K562 (cell line): Measurements from ENCODE around the gene SF3B4. TPM values are rescaled to one million over a fixed set of nuclear protein-coding genes. Genes with fewer than 3 reads are reported as not detected.
A peak's percentile ranks its signal among the peaks of the same experiment; 100 is the strongest.

Experiments
- CBFA2T3 ChIP-seq: fragments of 450-650 bp; IDR thresholded peaks from 2 replicates; pipeline ENCODE4 v1.6.1; 2017
- CC2D1A ChIP-seq: fragments of 450-650 bp; IDR thresholded peaks from 2 replicates; pipeline ENCODE4 v1.6.1; 2017; ENCODE audit warnings: mild to moderate bottlenecking
- CREB1 ChIP-seq, 2 experiments: sonication (generic) in 1 of 2; formaldehyde crosslinking in 1 of 2; IDR thresholded peaks; 2 replicates each; pipeline versions ENCODE4 v1.6.1 to v1.8.0; 2012 to 2022; ENCODE audit warnings: inconsistent platforms in 1 of 2, mild to moderate bottlenecking in 1 of 2, missing genetic modification reagents in 1 of 2, moderate library complexity in 1 of 2
- CTBP1 ChIP-seq: fragments of 450-650 bp; IDR thresholded peaks from 2 replicates; pipeline ENCODE4 v1.6.1; 2016; ENCODE audit warnings: borderline replicate concordance
- HDAC1 ChIP-seq, 2 experiments: fragments of 450-650 bp; IDR thresholded peaks; 2 replicates each; pipeline ENCODE4 v1.6.1; 2016 to 2017; ENCODE audit warnings: inconsistent platforms in 1 of 2, mild to moderate bottlenecking in 1 of 2, moderate library complexity in 1 of 2
- HDGF ChIP-seq: fragments of 450-650 bp; IDR thresholded peaks from 2 replicates; pipeline ENCODE4 v1.6.1; 2016
- NONO ChIP-seq, 2 experiments: fragments of 200-400 bp in 1 of 2; fragments of 450-650 bp in 1 of 2; formaldehyde crosslinking in 1 of 2; IDR thresholded peaks; 2 replicates each; pipeline ENCODE4 v1.6.1; 2017; ENCODE audit warnings: low read depth in 2 of 2, mild to moderate bottlenecking in 2 of 2, moderate library complexity in 2 of 2, low read length in 1 of 2
- RBM39 ChIP-seq: fragments of 200-400 bp; formaldehyde crosslinking; optimal IDR thresholded peaks from 2 replicates; pipeline ENCODE3; 2018; ENCODE audit warnings: low read depth, low read length
- SMARCC2 ChIP-seq: fragments of 450-650 bp; IDR thresholded peaks from 2 replicates; pipeline ENCODE4 v1.6.1; 2017; ENCODE audit warnings: antibody characterized with exemption, moderate library complexity, mild to moderate bottlenecking, low read depth
- TARDBP ChIP-seq: fragments of 450-650 bp; IDR thresholded peaks from 2 replicates; pipeline ENCODE4 v1.6.1; 2016
- U2AF1 ChIP-seq: fragments of 200-400 bp; formaldehyde crosslinking; optimal IDR thresholded peaks from 2 replicates; pipeline ENCODE3; 2017; ENCODE audit warnings: mild to moderate bottlenecking, low read depth, low read length, moderate library complexity
- ZKSCAN1 ChIP-seq: fragments of 150-350 bp; IDR thresholded peaks from 2 replicates; pipeline ENCODE4 v1.6.1; 2016; ENCODE audit warnings: low read depth, low read length
- ZNF311 ChIP-seq: fragments of 250-450 bp; sonication (Bioruptor Pico); IDR thresholded peaks from 2 replicates; pipeline ENCODE4 v1.4.0; 2020; ENCODE audit warnings: mild to moderate bottlenecking, moderate library complexity
- ZNF408 ChIP-seq: fragments of 250-450 bp; sonication (Bioruptor Pico); IDR thresholded peaks from 2 replicates; pipeline ENCODE4 v1.4.0; 2020; ENCODE audit warnings: low read depth, mild to moderate bottlenecking, moderate library complexity
- polyA plus RNA-seq, 8 experiments: library from polyadenylated mRNA; depleted of rRNA in 4 of 8; stranded (reverse) in 5 of 8; unstranded in 3 of 8; fragments of >200 nt; fragmentation: Nextera tagmentation in 2 of 8; fragmentation: Illumina TruSeq in 1 of 8; extraction: Ambion mirVana in 2 of 8; extraction: Trizol in 1 of 8; gene quantifications; 2 replicates each; pipeline versions ENCODE4 v1.2.1 to v1.2.3, GENCODE V29; 2011 to 2014; ENCODE audit warnings: inconsistent platforms in 1 of 8, missing spikeins in 1 of 8
- total RNA-seq, 7 experiments: library from RNA; depleted of rRNA in 6 of 7; stranded (reverse); fragments of >200 nt in 6 of 7; fragmentation: Illumina TruSeq in 2 of 7; extraction: Trizol in 2 of 7; gene quantifications; 2 replicates each; pipeline versions ENCODE4 v1.2.1 to v1.2.3, GENCODE V29; 2011 to 2021; ENCODE audit warnings: low replicate concordance in 1 of 7
- TF ChIP-seq, protein P1 (sequence below): fragments of 250-450 bp; sonication (Bioruptor Pico); IDR thresholded peaks from 2 replicates; pipeline ENCODE4 v1.9.0; 2021; ENCODE audit warnings: mild to moderate bottlenecking
- TF ChIP-seq, protein P2 (sequence below): fragments of 200-800 bp; sonication (Bioruptor generic); IDR thresholded peaks from 2 replicates; pipeline ENCODE4 v1.6.1; 2017; ENCODE audit warnings: missing genetic modification characterization, missing compliant biosample characterization
- TF ChIP-seq, protein P3 (sequence below), 2 experiments: fragments of 450-650 bp; conservative IDR thresholded peaks; 2 replicates each; pipeline ENCODE4 v1.6.1; 2017; ENCODE audit warnings: mild to moderate bottlenecking in 2 of 2, moderate library complexity in 2 of 2
- TF ChIP-seq, protein P4 (sequence below): conservative IDR thresholded peaks from 2 replicates; pipeline ENCODE4 v1.6.1; 2011; ENCODE audit warnings: low read depth, mild to moderate bottlenecking, low read length; ENCODE audit not compliant: control insufficient read depth
- TF ChIP-seq, protein P5 (sequence below): sonication (generic); formaldehyde crosslinking; IDR thresholded peaks from 2 replicates; pipeline ENCODE4 v1.8.0; 2022; ENCODE audit warnings: missing genetic modification reagents, mild to moderate bottlenecking, borderline replicate concordance
- TF ChIP-seq, protein P6 (sequence below): IDR thresholded peaks from 2 replicates; pipeline ENCODE4 v1.6.1; 2011; ENCODE audit not compliant: insufficient read length; ENCODE audit errors: extremely low read depth

SF3B4 gene
- total and polyA plus RNA-seq, 9 of the 15 experiments (the other 6 are each of a cell fraction or from before 2014, with no cell fraction given): 3.0 to 88.0 (median 26.1) TPM

DNA sequence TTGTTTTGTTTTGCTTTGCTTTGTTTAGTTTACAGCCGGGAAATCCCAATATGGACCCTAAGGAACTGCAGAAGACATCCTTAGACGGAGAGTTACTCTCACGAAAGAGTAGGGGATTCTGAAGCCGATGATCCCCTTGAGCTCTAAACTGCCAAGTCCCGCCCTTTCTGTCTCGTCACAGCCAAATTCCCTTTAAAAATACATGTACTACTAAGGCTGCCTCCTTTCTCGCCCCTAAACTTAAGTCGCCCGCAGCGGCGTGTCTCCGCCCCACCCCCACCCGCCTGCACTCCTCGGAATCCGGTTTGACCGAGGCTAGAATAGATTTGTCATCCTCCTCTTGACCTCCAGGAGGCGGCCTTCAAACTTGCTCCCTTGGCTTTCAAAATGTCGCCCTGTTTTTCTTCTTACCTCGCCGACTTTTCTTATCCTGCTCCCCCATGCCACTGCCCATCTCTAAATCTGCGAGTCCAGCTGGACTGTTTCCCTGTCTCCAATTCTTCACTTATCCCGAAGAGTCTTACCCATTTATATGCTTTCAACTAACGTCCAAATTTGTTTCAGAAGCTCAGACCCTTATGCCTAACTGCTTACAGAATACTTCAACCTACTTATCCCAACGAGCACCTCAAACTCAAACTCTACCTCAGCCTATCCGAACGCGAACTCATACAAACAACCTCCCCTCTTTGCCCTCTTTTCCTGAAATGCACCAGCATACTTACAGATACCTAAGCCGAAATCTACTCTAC, 39.2 kb downstream of the SF3B4 start (continued):
- TF ChIP-seq, protein P1, sequence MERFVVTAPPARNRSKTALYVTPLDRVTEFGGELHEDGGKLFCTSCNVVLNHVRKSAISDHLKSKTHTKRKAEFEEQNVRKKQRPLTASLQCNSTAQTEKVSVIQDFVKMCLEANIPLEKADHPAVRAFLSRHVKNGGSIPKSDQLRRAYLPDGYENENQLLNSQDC (CRISPR knock-in tag): 0 out of 2 replicates have a peak, but pooled peaks have one; percentile 68
- TF ChIP-seq HDAC1 (IDR thresholded peaks at IDR 0.05) (peak in 1 of 2 experiments; percentile 48; a peak in 2 of 4 replicates), RBM39 (peak; percentile 96), SMARCC2 (no peak), ZKSCAN1 (peak; percentile 54; the same call in 1 of the 2 replicates), HDGF (peak; percentile 83; the same call in 1 of the 2 replicates), ZNF311 (CRISPR knock-in tag) (no peak), NONO (IDR thresholded peaks at IDR 0.05; ENCODE audit: low read depth in 2 of 2, low read length in 1 of 2) (0 out of 4 replicates have a peak, but pooled peaks of 1 of the 2 experiments have one; percentile 23), CTBP1 (peak; percentile 62; the same call in 1 of the 2 replicates), U2AF1 (peak; percentile 67), CBFA2T3 (peak; percentile 53; the same call in 1 of the 2 replicates), ZNF408 (CRISPR knock-in tag) (no peak), CC2D1A (peak; percentile 78; the same call in 1 of the 2 replicates), CREB1 (IDR thresholded peaks at IDR 0.05) (peak; percentile 9; the same call in 1 of the 2 replicates), CREB1 (CRISPR knock-in tag; IDR thresholded peaks at IDR 0.05) (0 out of 2 replicates have a peak, but pooled peaks have one; percentile 1), TARDBP (no peak)
- TF ChIP-seq, protein P2, sequence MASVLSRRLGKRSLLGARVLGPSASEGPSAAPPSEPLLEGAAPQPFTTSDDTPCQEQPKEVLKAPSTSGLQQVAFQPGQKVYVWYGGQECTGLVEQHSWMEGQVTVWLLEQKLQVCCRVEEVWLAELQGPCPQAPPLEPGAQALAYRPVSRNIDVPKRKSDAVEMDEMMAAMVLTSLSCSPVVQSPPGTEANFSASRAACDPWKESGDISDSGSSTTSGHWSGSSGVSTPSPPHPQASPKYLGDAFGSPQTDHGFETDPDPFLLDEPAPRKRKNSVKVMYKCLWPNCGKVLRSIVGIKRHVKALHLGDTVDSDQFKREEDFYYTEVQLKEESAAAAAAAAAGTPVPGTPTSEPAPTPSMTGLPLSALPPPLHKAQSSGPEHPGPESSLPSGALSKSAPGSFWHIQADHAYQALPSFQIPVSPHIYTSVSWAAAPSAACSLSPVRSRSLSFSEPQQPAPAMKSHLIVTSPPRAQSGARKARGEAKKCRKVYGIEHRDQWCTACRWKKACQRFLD (CRISPR knock-in tag): 0 out of 2 replicates have a peak, but pooled peaks have one; percentile 27
- TF ChIP-seq, protein P3, sequence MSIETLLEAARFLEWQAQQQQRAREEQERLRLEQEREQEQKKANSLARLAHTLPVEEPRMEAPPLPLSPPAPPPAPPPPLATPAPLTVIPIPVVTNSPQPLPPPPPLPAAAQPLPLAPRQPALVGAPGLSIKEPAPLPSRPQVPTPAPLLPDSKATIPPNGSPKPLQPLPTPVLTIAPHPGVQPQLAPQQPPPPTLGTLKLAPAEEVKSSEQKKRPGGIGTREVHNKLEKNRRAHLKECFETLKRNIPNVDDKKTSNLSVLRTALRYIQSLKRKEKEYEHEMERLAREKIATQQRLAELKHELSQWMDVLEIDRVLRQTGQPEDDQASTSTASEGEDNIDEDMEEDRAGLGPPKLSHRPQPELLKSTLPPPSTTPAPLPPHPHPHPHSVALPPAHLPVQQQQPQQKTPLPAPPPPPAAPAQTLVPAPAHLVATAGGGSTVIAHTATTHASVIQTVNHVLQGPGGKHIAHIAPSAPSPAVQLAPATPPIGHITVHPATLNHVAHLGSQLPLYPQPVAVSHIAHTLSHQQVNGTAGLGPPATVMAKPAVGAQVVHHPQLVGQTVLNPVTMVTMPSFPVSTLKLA (conservative IDR thresholded peaks at IDR 0.05): peak; percentile 56 to 81
- TF ChIP-seq, protein P4, sequence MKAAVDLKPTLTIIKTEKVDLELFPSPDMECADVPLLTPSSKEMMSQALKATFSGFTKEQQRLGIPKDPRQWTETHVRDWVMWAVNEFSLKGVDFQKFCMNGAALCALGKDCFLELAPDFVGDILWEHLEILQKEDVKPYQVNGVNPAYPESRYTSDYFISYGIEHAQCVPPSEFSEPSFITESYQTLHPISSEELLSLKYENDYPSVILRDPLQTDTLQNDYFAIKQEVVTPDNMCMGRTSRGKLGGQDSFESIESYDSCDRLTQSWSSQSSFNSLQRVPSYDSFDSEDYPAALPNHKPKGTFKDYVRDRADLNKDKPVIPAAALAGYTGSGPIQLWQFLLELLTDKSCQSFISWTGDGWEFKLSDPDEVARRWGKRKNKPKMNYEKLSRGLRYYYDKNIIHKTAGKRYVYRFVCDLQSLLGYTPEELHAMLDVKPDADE: peak; percentile 84
- TF ChIP-seq, protein P5, sequence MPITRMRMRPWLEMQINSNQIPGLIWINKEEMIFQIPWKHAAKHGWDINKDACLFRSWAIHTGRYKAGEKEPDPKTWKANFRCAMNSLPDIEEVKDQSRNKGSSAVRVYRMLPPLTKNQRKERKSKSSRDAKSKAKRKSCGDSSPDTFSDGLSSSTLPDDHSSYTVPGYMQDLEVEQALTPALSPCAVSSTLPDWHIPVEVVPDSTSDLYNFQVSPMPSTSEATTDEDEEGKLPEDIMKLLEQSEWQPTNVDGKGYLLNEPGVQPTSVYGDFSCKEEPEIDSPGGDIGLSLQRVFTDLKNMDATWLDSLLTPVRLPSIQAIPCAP (CRISPR knock-in tag): no peak
- TF ChIP-seq, protein P6, sequence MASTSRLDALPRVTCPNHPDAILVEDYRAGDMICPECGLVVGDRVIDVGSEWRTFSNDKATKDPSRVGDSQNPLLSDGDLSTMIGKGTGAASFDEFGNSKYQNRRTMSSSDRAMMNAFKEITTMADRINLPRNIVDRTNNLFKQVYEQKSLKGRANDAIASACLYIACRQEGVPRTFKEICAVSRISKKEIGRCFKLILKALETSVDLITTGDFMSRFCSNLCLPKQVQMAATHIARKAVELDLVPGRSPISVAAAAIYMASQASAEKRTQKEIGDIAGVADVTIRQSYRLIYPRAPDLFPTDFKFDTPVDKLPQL: peak; percentile 69
